ENCODE measurements around the gene STAT3.
A peak's percentile ranks its signal among the peaks of the same experiment; 100 is the strongest.

STAT3 gene

GRCh38 chr17:42289611-42290181 is 98.5 kb downstream of the STAT3 start:
- no peak for DNase-seq

GRCh38 chr17:42288803-42289610 is 99.2 kb downstream of the STAT3 start:
- peak; percentile 33 for DNase-seq

GRCh38 chr17:42287977-42288802 is 100.1 kb downstream of the STAT3 start, which contains the start of gene STAT5A:
Gene STAT5A, plus strand, starts transcription at chr17:42288498. Its CDS starts 914 bp downstream, at chr17:42289412.
- peak; percentile 82 for DNase-seq

GRCh38 chr17:42287305-42287976 is 100.8 kb downstream of the STAT3 start:
- DNase-seq, result no peak

- DNase-seq, result no peak
Measured at GRCh38 chr17:42286411-42287221, 101.6 kb downstream of the STAT3 start.

- DNase-seq, result no peak
Measured at GRCh38 chr17:42285346-42286050, 102.7 kb downstream of the STAT3 start.

- DNase-seq, result no peak
Measured at GRCh38 chr17:42284566-42284965, 103.7 kb downstream of the STAT3 start.

- DNase-seq, result no peak
Measured at GRCh38 chr17:42284024-42284369, 104.2 kb downstream of the STAT3 start.

GRCh38 chr17:42283241-42284023 is 104.8 kb downstream of the STAT3 start:
- no peak for DNase-seq

GRCh38 chr17:42282478-42283080 is 105.7 kb downstream of the STAT3 start:
- no peak for DNase-seq

GRCh38 chr17:42281571-42282096 is 106.6 kb downstream of the STAT3 start:
- DNase-seq, result no peak

GRCh38 chr17:42279776-42280630 is 108.2 kb downstream of the STAT3 start:
- no peak for DNase-seq

- DNase-seq, result no peak
Measured at GRCh38 chr17:42277342-42277712, 110.9 kb downstream of the STAT3 start.

- no peak for DNase-seq
Measured at GRCh38 chr17:42276609-42277341, 111.5 kb downstream of the STAT3 start.

GRCh38 chr17:42276359-42276608 is 112.0 kb downstream of the STAT3 start, which contains the start of gene STAT5B:
Gene STAT5B, minus strand, starts transcription at chr17:42276391. Its CDS starts 44,264 bp downstream, at chr17:42232127.
- peak; percentile 56 for DNase-seq

GRCh38 chr17:42275527-42276358 is 112.5 kb downstream of the STAT3 start:
- peak; percentile 50 for DNase-seq

GRCh38 chr17:42274812-42275526 is 113.3 kb downstream of the STAT3 start:
- DNase-seq, result no peak
